ENCODE results near the gene DYNC2I2.

DNA sequence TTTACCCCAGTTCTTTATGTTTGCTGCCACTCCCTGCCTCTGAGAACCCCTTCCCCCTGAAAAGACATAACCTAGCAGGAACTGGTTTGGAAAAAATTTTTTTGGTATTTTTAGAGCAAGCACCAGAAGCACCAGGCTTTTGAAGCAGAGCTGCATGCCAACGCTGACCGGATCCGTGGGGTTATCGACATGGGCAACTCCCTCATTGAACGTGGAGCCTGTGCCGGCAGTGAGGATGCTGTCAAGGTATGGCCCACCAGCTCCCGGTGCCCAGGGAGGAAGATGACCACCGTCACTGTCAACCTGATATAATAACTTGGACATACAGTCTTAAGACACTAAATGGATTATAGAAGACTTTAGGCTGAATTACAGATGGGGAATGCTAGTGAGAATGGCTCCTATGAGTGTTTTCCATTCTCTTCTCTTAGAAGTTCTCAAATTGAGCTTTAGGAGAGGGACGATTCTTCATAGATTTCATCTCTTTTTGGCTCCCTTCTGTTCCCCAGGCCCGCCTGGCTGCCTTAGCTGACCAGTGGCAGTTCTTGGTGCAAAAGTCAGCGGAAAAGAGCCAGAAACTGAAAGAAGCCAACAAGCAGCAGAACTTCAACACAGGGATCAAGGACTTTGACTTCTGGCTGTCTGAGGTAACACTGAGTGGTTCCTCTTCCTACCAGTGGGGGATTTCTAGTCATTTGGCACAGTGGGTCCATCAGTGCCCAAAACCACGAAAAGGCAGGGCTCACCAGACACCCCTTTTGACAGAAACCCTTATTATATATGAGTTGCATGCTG is 44.9 kb downstream of the DYNC2I2 start:
- TF ChIP-seq, protein P1, sequence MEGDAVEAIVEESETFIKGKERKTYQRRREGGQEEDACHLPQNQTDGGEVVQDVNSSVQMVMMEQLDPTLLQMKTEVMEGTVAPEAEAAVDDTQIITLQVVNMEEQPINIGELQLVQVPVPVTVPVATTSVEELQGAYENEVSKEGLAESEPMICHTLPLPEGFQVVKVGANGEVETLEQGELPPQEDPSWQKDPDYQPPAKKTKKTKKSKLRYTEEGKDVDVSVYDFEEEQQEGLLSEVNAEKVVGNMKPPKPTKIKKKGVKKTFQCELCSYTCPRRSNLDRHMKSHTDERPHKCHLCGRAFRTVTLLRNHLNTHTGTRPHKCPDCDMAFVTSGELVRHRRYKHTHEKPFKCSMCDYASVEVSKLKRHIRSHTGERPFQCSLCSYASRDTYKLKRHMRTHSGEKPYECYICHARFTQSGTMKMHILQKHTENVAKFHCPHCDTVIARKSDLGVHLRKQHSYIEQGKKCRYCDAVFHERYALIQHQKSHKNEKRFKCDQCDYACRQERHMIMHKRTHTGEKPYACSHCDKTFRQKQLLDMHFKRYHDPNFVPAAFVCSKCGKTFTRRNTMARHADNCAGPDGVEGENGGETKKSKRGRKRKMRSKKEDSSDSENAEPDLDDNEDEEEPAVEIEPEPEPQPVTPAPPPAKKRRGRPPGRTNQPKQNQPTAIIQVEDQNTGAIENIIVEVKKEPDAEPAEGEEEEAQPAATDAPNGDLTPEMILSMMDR (IDR thresholded peaks at IDR 0.05), result no peak
- TF ChIP-seq POLR2A (IDR thresholded peaks at IDR 0.05) (no peak), POLR2AphosphoS5 (IDR thresholded peaks at IDR 0.05) (no peak), EP300 (IDR thresholded peaks at IDR 0.05; ENCODE audit: low read depth) (no peak)
